Esophagus squamous epithelium (tissue), 4 donors: ENCODE data around the gene VAV3.

Experiments used
- POLR2A ChIP-seq, 4 donors: fragments of 450-650 bp; IDR thresholded peaks; one replicate each; pipeline ENCODE4 v1.6.1; 2017; ENCODE audit warnings: antibody characterized with exemption in 4 of 4, mild to moderate bottlenecking in 4 of 4, moderate library complexity in 3 of 4
- TF ChIP-seq, protein P1 (sequence below), 6 experiments: fragments of 450-650 bp in 4 of 6; fragments of 200-600 bp in 2 of 6; sonication (generic) in 2 of 6; IDR thresholded peaks; one replicate each; pipeline ENCODE4 v1.5.1; 2016 to 2019; ENCODE audit warnings: antibody characterized with exemption in 6 of 6, mild to moderate bottlenecking in 4 of 6, moderate library complexity in 4 of 6

DNA sequence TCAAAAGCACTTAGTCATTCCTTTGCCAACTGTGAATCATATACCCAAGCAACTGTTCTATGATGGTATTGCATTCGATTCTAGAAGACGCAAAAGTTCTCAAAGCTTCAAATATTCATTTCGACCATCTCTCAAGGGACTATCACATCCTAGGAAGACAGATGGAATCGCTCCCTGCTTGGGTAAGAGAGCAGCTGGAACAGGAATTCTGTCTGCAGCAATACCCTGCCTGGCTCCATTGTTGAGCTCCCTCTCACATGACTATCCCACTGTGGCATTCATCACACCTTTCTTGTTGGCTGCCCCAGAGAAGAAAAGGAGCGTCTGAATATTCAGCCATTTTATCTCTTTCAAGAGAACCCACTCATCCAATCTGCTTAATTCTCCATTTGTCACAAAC lies 426.5 kb downstream of the VAV3 start:
- TF ChIP-seq POLR2A (IDR thresholded peaks at IDR 0.05): no peak
- TF ChIP-seq, protein P1, sequence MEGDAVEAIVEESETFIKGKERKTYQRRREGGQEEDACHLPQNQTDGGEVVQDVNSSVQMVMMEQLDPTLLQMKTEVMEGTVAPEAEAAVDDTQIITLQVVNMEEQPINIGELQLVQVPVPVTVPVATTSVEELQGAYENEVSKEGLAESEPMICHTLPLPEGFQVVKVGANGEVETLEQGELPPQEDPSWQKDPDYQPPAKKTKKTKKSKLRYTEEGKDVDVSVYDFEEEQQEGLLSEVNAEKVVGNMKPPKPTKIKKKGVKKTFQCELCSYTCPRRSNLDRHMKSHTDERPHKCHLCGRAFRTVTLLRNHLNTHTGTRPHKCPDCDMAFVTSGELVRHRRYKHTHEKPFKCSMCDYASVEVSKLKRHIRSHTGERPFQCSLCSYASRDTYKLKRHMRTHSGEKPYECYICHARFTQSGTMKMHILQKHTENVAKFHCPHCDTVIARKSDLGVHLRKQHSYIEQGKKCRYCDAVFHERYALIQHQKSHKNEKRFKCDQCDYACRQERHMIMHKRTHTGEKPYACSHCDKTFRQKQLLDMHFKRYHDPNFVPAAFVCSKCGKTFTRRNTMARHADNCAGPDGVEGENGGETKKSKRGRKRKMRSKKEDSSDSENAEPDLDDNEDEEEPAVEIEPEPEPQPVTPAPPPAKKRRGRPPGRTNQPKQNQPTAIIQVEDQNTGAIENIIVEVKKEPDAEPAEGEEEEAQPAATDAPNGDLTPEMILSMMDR (IDR thresholded peaks at IDR 0.05): no peak
